ENCODE data around the gene SRRM1.

The SRRM1 gene

GRCh38 chr1:24642481-24643362, at the start of gene SRRM1:
SRRM1 (plus strand) TSS chr1:24643302; CDS start chr1:24643327, 25 bp downstream.
- peak; percentile 100 for DNase-seq

GRCh38 chr1:24594328-24594598, 48.8 kb upstream of the SRRM1 start:
- no peak for DNase-seq

- no peak for DNase-seq
Observed at GRCh38 chr1:24596401-24596880, 46.7 kb upstream of the SRRM1 start.

- DNase-seq: no peak
Observed at GRCh38 chr1:24599265-24599664, 43.8 kb upstream of the SRRM1 start.

- DNase-seq: no peak
Observed at GRCh38 chr1:24600551-24600950, 42.6 kb upstream of the SRRM1 start.

GRCh38 chr1:24605534-24606295, 37.4 kb upstream of the SRRM1 start:
- DNase-seq: no peak

- DNase-seq: no peak
Observed at GRCh38 chr1:24606296-24606605, 36.9 kb upstream of the SRRM1 start.

GRCh38 chr1:24606621-24607020, 36.5 kb upstream of the SRRM1 start:
- DNase-seq: no peak

GRCh38 chr1:24609949-24610517, 33.1 kb upstream of the SRRM1 start:
- DNase-seq: no peak

GRCh38 chr1:24619376-24619775, 23.7 kb upstream of the SRRM1 start:
- DNase-seq: no peak

- no peak for DNase-seq
Observed at GRCh38 chr1:24620678-24621077, 22.4 kb upstream of the SRRM1 start.

GRCh38 chr1:24621121-24621520, 22.0 kb upstream of the SRRM1 start:
- DNase-seq: no peak

GRCh38 chr1:24622218-24622617, 20.9 kb upstream of the SRRM1 start:
- no peak for DNase-seq

- no peak for DNase-seq
Observed at GRCh38 chr1:24632832-24633175, 10.3 kb upstream of the SRRM1 start.

GRCh38 chr1:24635195-24635843, 7.8 kb upstream of the SRRM1 start:
- DNase-seq: peak; percentile 44

GRCh38 chr1:24636661-24637357, 6.3 kb upstream of the SRRM1 start:
- no peak for DNase-seq

- DNase-seq: no peak
Observed at GRCh38 chr1:24639094-24639493, 4.0 kb upstream of the SRRM1 start.

GRCh38 chr1:24639881-24640280, 3.2 kb upstream of the SRRM1 start:
- DNase-seq: no peak

GRCh38 chr1:24640288-24640687, 2.8 kb upstream of the SRRM1 start:
- DNase-seq: no peak

GRCh38 chr1:24641646-24642151, 1.4 kb upstream of the SRRM1 start:
- peak; percentile 37 for DNase-seq

GRCh38 chr1:24643363-24644099, 429 bp downstream of the SRRM1 start:
- no peak for DNase-seq

GRCh38 chr1:24644100-24644384, 940 bp downstream of the SRRM1 start:
- DNase-seq: no peak
